Measurements from ENCODE around the gene GSTP1. TPM values are rescaled to one million over a fixed set of nuclear protein-coding genes. Genes with fewer than 3 reads are reported as not detected.

GSTP1 gene
- polyA plus RNA-seq, 4 donors: 714 to 1,471 (median 1,003) TPM

DNA sequence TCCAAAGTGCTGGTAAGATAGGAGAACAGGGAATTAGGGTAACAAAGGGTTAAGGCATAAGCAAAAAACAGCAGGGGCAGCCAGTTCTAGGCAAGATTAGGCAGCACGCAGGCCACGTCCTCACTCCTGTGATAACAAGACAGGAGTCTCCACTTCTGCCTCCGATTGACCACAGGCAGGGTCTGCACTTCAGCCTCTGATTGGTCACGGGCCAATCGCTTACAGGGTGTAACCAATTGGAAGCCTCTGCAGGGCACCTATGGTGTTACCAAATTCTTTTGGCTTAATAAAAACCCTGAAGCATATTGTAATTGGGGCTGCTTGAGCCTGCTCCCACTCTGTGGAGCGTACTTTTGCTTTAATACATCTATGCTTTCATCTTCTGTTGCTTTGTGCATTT lies 12.2 kb upstream of the GSTP1 start:
- Histone ChIP-seq H3K36me3 (ENCODE audit: control insufficient read depth in 3 of 3, insufficient read depth in 2 of 3, low read depth in 1 of 3, low read length in 3 of 3) (no peaks in the 10 kb centered on the region), H3K4me3 (ENCODE audit: low read depth in 1 of 3, low read length in 3 of 3) (no peak overlapping the region), H3K27me3 (ENCODE audit: control insufficient read depth in 3 of 3, insufficient read depth in 3 of 3, low read length in 3 of 3) (peaks cover 0 to 3% (median 0%) of the 10 kb centered on the region in 3 donors), H3K9me3 (ENCODE audit: control insufficient read depth in 2 of 2, insufficient read depth in 1 of 2, low read depth in 1 of 2, low read length in 1 of 2) (peaks cover 0 to 8% of the 10 kb centered on the region in 2 donors), H3K4me1 (ENCODE audit: control insufficient read depth in 3 of 3, insufficient read depth in 2 of 3, low read depth in 1 of 3, low read length in 2 of 3) (peaks cover 0 to 14% (median 0%) of the 10 kb centered on the region in 3 donors), H3K27ac (ENCODE audit: low read depth in 1 of 3, low read length in 2 of 3) (no peak overlapping the region)
- FAIRE-seq: no peak
- 79 to 84% (median 84%) methylated on average over 6 of the region's 6 CpGs for WGBS, 3 donors
- DNase-seq: no peak

DNA sequence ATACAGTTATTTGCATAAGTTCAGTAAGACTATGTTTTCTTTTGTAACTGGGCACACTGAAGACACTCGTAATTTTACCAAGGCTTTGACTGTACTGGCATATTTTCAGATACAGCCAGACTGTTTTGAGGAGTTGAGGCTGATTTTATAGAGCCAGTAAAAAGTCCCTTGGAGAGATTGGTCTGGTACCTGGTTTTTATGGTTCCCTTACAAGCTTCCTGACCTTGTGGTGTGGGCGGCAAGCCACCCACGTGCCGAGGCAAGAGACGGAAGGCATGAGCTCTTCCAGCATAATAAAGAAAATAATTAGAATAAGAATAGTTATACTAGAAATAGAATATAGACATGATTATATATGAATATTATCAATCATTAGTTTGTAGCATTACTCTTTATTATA lies 11.3 kb upstream of the GSTP1 start:
- no peak overlapping the region for H3K4me3 ChIP-seq (ENCODE audit: low read depth in 1 of 3, low read length in 3 of 3)
- peaks cover 0 to 3% (median 0%) of the 10 kb centered on the region in 3 donors for H3K27me3 ChIP-seq (ENCODE audit: control insufficient read depth in 3 of 3, insufficient read depth in 3 of 3, low read length in 3 of 3)
- DNase-seq: no peak
- peak overlapping the region in 1 of 3 donors; percentile 80 for H3K27ac ChIP-seq (ENCODE audit: low read depth in 1 of 3, low read length in 2 of 3)
- H3K4me1 ChIP-seq (ENCODE audit: control insufficient read depth in 3 of 3, insufficient read depth in 2 of 3, low read depth in 1 of 3, low read length in 2 of 3): peaks cover 0 to 14% (median 0%) of the 10 kb centered on the region in 3 donors
- no peaks in the 10 kb centered on the region for H3K36me3 ChIP-seq (ENCODE audit: control insufficient read depth in 3 of 3, insufficient read depth in 2 of 3, low read depth in 1 of 3, low read length in 3 of 3)
- 6 to 17% (median 16%) methylated on average over 5 of the region's 5 CpGs for WGBS, 3 donors
- FAIRE-seq: no peak
- peaks cover 0 to 8% of the 10 kb centered on the region in 2 donors for H3K9me3 ChIP-seq (ENCODE audit: control insufficient read depth in 2 of 2, insufficient read depth in 1 of 2, low read depth in 1 of 2, low read length in 1 of 2)

DNA sequence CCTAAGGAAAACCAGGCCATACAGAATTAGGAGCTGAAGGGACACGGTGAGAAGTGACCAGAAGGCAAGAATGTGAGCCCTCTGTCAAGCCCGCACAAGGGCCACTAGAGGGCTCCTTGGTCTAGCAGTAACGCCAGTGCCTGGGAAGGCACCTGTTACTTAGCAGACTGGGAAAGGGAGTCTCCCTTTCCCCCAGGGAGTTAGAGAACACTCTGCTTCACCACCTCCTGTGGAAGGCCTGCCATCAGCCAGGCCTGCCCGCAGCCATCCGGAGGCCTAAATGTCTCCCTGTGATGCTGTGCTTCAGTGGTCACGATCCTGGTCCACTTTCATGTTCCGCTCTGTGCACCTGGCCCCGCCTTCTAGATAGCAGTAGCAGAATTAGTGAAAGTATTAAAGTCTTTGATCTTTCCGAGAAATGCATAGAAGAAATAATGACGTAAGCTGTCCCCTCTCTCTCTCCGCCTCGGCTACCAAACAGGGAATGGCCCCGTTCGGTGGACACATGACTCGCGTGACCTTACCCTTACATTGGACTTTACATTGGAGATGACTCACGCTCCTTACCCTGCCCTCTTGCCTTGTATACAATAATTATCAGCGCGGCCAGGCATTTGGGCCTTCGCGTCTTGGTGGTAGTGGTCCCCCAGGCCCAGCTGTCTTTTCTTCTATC lies 10.7 kb upstream of the GSTP1 start:
- peak overlapping the region in 1 of 3 donors; percentile 32 for H3K4me3 ChIP-seq (ENCODE audit: low read depth in 1 of 3, low read length in 3 of 3)
- peaks cover 0 to 8% of the 10 kb centered on the region in 2 donors for H3K9me3 ChIP-seq (ENCODE audit: control insufficient read depth in 2 of 2, insufficient read depth in 1 of 2, low read depth in 1 of 2, low read length in 1 of 2)
- no peak for FAIRE-seq
- peak overlapping the region in 2 of 3 donors; percentile 64 to 80 for H3K27ac ChIP-seq (ENCODE audit: low read depth in 1 of 3, low read length in 2 of 3)
- DNase-seq: peak; percentile 80 to 88
- WGBS, 3 donors: 11 to 45% (median 24%) methylated on average over 21 of the region's 21 CpGs
- peaks cover 0 to 14% (median 0%) of the 10 kb centered on the region in 3 donors for H3K4me1 ChIP-seq (ENCODE audit: control insufficient read depth in 3 of 3, insufficient read depth in 2 of 3, low read depth in 1 of 3, low read length in 2 of 3)
- peaks cover 0 to 3% (median 0%) of the 10 kb centered on the region in 3 donors for H3K27me3 ChIP-seq (ENCODE audit: control insufficient read depth in 3 of 3, insufficient read depth in 3 of 3, low read length in 3 of 3)
- H3K36me3 ChIP-seq (ENCODE audit: control insufficient read depth in 3 of 3, insufficient read depth in 2 of 3, low read depth in 1 of 3, low read length in 3 of 3): no peaks in the 10 kb centered on the region

DNA sequence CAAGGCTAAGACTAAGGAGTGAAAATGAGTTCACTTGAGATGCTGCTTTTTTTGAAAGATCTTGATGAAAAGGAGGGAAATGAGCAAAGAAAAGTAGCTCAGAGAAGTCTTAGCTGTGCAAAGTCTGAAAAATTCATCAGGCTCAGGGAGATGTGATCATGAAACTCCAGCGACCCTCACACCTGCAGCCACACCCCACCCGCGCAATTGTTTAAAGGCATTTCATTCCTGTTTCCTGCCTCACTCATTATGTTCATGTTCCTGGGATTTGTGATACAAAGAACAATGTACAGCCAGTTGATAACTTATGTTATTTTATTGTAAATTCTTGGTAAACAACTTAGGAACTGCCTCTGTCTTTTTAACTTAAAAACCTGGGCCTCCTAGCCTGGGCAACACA lies 8.7 kb upstream of the GSTP1 start:
- FAIRE-seq (no peak), DNase-seq (no peak)
- peaks cover 0 to 8% of the 10 kb centered on the region in 2 donors for H3K9me3 ChIP-seq (ENCODE audit: control insufficient read depth in 2 of 2, insufficient read depth in 1 of 2, low read depth in 1 of 2, low read length in 1 of 2)

DNA sequence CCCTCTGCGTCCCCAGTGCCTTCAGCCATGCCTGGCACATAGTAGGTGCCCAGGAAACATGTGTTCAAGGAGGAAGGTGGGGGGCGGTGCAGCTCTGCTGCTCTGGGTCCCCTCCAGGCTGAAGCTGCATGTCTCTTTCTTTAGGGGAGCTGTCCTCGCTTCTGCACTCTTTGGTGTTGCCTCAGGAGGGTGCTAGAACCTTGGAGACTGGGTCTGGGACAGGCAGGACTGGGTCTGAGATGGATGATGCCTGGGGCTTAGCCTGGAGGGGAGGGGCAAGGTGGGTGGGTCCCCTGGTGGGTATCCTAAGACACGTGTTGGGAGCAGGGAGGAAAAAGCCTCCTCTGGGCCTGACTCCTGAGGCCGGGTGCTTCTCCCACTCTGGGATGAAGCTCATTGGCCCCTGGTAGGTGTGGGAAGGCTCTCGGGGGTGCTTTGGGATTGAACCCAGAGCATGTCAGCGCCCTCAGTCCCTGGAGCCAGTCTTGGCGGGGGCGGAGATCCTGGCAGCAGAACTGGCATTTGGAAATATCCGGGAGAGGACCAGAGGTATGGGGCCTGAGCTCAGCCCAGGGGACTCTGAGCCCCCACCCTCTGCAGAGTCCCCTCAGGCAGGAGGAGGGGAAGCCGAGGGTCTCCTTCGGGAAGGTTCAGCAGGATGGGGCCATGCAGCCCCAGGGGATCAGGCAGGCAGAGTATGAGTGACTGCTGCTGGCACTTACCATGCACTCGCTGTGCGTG lies 6.7 kb upstream of the GSTP1 start:
- Histone ChIP-seq H3K27me3 (ENCODE audit: control insufficient read depth in 3 of 3, insufficient read depth in 3 of 3, low read length in 3 of 3) (no peaks in the 10 kb centered on the region), H3K4me1 (ENCODE audit: control insufficient read depth in 3 of 3, insufficient read depth in 2 of 3, low read depth in 1 of 3, low read length in 2 of 3) (peaks cover 0 to 43% (median 0%) of the 10 kb centered on the region in 3 donors), H3K27ac (ENCODE audit: low read depth in 1 of 3, low read length in 2 of 3) (no peak overlapping the region), H3K36me3 (ENCODE audit: control insufficient read depth in 3 of 3, insufficient read depth in 2 of 3, low read depth in 1 of 3, low read length in 3 of 3) (no peaks in the 10 kb centered on the region), H3K4me3 (ENCODE audit: low read depth in 1 of 3, low read length in 3 of 3) (no peak overlapping the region), H3K9me3 (ENCODE audit: control insufficient read depth in 2 of 2, insufficient read depth in 1 of 2, low read depth in 1 of 2, low read length in 1 of 2) (no peaks in the 10 kb centered on the region)
- 81 to 88% (median 86%) methylated on average over 14 of the region's 14 CpGs for WGBS, 3 donors
- no peak for DNase-seq
- FAIRE-seq: no peak

More for the DNA sequence above, 8.7 kb upstream of the GSTP1 start:
- 24 to 44% (median 34%) methylated on average over 3 of the region's 3 CpGs for WGBS, 3 donors
- H3K27me3 ChIP-seq (ENCODE audit: control insufficient read depth in 3 of 3, insufficient read depth in 3 of 3, low read length in 3 of 3): peaks cover 0 to 3% (median 0%) of the 10 kb centered on the region in 3 donors
- H3K4me3 ChIP-seq (ENCODE audit: low read depth in 1 of 3, low read length in 3 of 3): no peak overlapping the region
- no peaks in the 10 kb centered on the region for H3K36me3 ChIP-seq (ENCODE audit: control insufficient read depth in 3 of 3, insufficient read depth in 2 of 3, low read depth in 1 of 3, low read length in 3 of 3)
- no peak overlapping the region for H3K27ac ChIP-seq (ENCODE audit: low read depth in 1 of 3, low read length in 2 of 3)
- H3K4me1 ChIP-seq (ENCODE audit: control insufficient read depth in 3 of 3, insufficient read depth in 2 of 3, low read depth in 1 of 3, low read length in 2 of 3): peaks cover 0 to 26% (median 0%) of the 10 kb centered on the region in 3 donors

DNA sequence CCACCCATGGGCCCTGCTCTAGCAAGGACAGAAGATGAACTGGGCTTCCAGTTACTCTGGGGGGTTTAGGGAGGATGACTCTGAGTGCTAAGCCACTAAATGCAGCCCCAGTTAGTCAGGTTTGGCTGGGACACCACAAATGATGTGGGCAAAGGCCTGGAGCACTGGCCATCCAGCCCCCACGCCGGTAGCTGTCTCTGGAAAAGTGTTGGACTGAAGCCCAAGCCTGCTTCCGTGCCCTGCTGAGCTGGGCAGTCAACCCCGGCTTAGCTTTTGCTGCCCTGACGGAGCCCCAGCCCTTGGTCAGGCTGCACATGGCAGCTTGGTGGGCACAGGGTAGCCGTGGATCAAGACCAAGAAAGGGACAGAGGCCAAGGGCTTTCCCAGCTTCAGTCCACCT lies 5.7 kb upstream of the GSTP1 start:
- no peak for FAIRE-seq
- 74 to 80% (median 74%) methylated on average over 6 of the region's 6 CpGs for WGBS, 3 donors
- Histone ChIP-seq H3K4me1 (ENCODE audit: control insufficient read depth in 3 of 3, insufficient read depth in 2 of 3, low read depth in 1 of 3, low read length in 2 of 3) (peaks cover 4 to 46% (median 4%) of the 10 kb centered on the region in 3 donors), H3K27me3 (ENCODE audit: control insufficient read depth in 3 of 3, insufficient read depth in 3 of 3, low read length in 3 of 3) (no peaks in the 10 kb centered on the region), H3K27ac (ENCODE audit: low read depth in 1 of 3, low read length in 2 of 3) (no peak overlapping the region), H3K36me3 (ENCODE audit: control insufficient read depth in 3 of 3, insufficient read depth in 2 of 3, low read depth in 1 of 3, low read length in 3 of 3) (no peaks in the 10 kb centered on the region), H3K4me3 (ENCODE audit: low read depth in 1 of 3, low read length in 3 of 3) (no peak overlapping the region), H3K9me3 (ENCODE audit: control insufficient read depth in 2 of 2, insufficient read depth in 1 of 2, low read depth in 1 of 2, low read length in 1 of 2) (no peaks in the 10 kb centered on the region)
- no peak for DNase-seq

DNA sequence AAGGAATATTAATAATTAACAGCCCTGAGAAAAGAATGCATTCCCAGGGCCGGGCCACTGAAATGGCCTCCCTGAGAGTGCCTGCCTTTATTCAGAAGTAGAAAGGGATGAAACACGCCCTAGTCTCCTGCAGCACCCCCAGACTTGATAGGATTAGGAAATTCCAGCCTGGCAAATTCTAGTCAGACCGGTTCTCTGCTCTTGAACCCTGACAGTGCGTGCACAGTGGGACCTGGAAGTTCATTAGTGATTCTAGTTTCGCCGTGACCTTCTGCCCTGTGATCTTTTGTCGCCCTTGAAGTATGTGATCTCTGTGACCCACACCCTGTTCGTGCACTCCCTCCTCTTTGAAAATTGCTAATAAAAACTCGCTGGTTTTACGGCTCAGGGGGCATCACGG lies 2.1 kb upstream of the GSTP1 start:
- Histone ChIP-seq H3K36me3 (ENCODE audit: control insufficient read depth in 3 of 3, insufficient read depth in 2 of 3, low read depth in 1 of 3, low read length in 3 of 3) (peaks cover 5 to 24% (median 7%) of the 10 kb centered on the region in 3 donors), H3K27me3 (ENCODE audit: control insufficient read depth in 3 of 3, insufficient read depth in 3 of 3, low read length in 3 of 3) (no peaks in the 10 kb centered on the region), H3K27ac (ENCODE audit: low read depth in 1 of 3, low read length in 2 of 3) (peak overlapping the region; percentile 41 to 96 (median 71)), H3K4me3 (ENCODE audit: low read depth in 1 of 3, low read length in 3 of 3) (no peak overlapping the region), H3K9me3 (ENCODE audit: control insufficient read depth in 2 of 2, insufficient read depth in 1 of 2, low read depth in 1 of 2, low read length in 1 of 2) (no peaks in the 10 kb centered on the region), H3K4me1 (ENCODE audit: control insufficient read depth in 3 of 3, insufficient read depth in 2 of 3, low read depth in 1 of 3, low read length in 2 of 3) (peaks cover 4 to 56% (median 4%) of the 10 kb centered on the region in 3 donors)
- DNase-seq: peak; percentile 87 to 95
- 13 to 44% (median 26%) methylated on average over 11 of the region's 11 CpGs for WGBS, 3 donors
- no peak for FAIRE-seq

DNA sequence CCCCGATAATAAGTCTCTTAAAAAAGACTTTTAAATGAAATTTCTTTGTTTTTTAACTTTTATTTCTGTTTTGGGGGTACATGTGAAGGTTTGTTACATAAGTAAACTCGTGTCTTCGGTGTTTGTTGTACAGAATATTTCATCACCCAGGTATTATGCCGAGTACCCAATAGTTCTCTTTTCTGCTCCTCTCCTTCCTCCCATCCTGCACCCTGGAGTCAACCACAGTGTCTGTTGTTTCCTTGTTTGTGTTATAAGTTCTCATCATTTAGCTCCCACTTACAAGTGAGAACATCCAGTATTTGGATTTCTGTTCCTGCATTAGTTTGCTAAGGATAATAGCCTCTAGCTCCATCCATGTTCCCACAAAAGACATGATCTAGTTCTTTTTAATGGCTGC lies 1.6 kb upstream of the GSTP1 start:
- Histone ChIP-seq H3K4me3 (ENCODE audit: low read depth in 1 of 3, low read length in 3 of 3) (no peak overlapping the region), H3K27me3 (ENCODE audit: control insufficient read depth in 3 of 3, insufficient read depth in 3 of 3, low read length in 3 of 3) (no peaks in the 10 kb centered on the region), H3K9me3 (ENCODE audit: control insufficient read depth in 2 of 2, insufficient read depth in 1 of 2, low read depth in 1 of 2, low read length in 1 of 2) (no peaks in the 10 kb centered on the region), H3K36me3 (ENCODE audit: control insufficient read depth in 3 of 3, insufficient read depth in 2 of 3, low read depth in 1 of 3, low read length in 3 of 3) (peaks cover 5 to 29% (median 7%) of the 10 kb centered on the region in 3 donors), H3K4me1 (ENCODE audit: control insufficient read depth in 3 of 3, insufficient read depth in 2 of 3, low read depth in 1 of 3, low read length in 2 of 3) (peaks cover 4 to 56% (median 4%) of the 10 kb centered on the region in 3 donors), H3K27ac (ENCODE audit: low read depth in 1 of 3, low read length in 2 of 3) (peak overlapping the region in 1 of 3 donors; percentile 96)
- FAIRE-seq (no peak), DNase-seq (peak in 1 of 2 donors; percentile 49)
- WGBS, 3 donors: 26 to 51% (median 44%) methylated on average over 4 of the region's 4 CpGs

All from small intestine (tissue), 7 donors.